ENCODE measurements around the gene PON3. TPM values are rescaled to one million over a fixed set of nuclear protein-coding genes. Genes with fewer than 3 reads are reported as not detected.

Gene PON3
- total RNA-seq, 1 experiment from 2014 or later = 1.2 TPM

DNA sequence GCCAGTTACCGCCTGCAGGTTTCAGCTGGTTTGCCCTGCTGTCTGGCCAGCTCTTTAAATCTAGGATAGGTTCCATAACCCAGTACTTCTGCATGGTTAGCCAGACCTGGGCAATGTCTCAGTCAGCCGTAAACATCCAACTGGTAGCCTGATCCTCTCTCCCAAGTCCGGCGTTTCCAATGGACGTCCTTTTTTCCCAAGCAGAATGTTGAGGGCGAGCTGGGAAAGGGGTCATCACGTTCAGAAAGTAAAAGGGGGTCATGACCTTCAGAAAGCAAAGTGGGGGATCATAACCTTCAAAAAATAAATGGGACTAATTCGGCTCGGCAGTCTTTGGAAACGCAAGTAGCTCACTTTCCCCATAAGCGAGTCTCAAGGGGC, 430 bp downstream of the PON3 start:
- DNase-seq (ENCODE audit: low read depth, low spot score) = peak; percentile 25
- Histone ChIP-seq H3K9me3 (ENCODE audit: control insufficient read depth, insufficient read depth, low read depth, low read length) (no peaks in the 10 kb centered on the region), H3K4me1 (ENCODE audit: control insufficient read depth, insufficient read depth, low read length) (no peaks in the 10 kb centered on the region), H3K27ac (ENCODE audit: low read length) (no peak overlapping the region), H3K4me3 (ENCODE audit: low read depth in 2 of 2, low read length in 2 of 2) (peak overlapping the region; percentile 45 to 58), H3K36me3 (ENCODE audit: control insufficient read depth, insufficient read depth, low read length) (no peaks in the 10 kb centered on the region), H3K27me3 (ENCODE audit: control insufficient read depth, insufficient read depth, low read length) (no peaks in the 10 kb centered on the region)
- intact Hi-C loops (cut with micrococcal nuclease; ENCODE audit: unreplicated experiment) (loop anchor here (5.0 kb wide), 2 partner anchors 82 to 948 kb away; no protein-coding TSS in a partner anchor), in situ Hi-C loops (cut with HindIII; ENCODE audit: low pct_unique_long_range_greater_than_20kb, low sequenced_read_pairs) (no loop called here)
- ChIA-PET CTCF (interaction anchor here (0.5 kb wide), 1 partner anchor 401 kb away, joined by 4 read pairs; no protein-coding TSS in a partner anchor), POLR2A (interaction anchor here (0.6 kb wide), 1 partner anchor 35 kb away, joined by 6 read pairs; no protein-coding TSS in a partner anchor)
- ATAC-seq = peak; percentile 44
- no TSS peak for BruUV-seq (replicated peaks)
- TF ChIP-seq CTCF (IDR thresholded peaks at IDR 0.05) (no peak), POLR2AphosphoS5 (IDR thresholded peaks at IDR 0.05; ENCODE audit: low read depth, low read length) (no peak), SIN3A (IDR thresholded peaks at IDR 0.05; ENCODE audit: borderline replicate concordance, insufficient read depth, low read depth, low read length) (no peak), TCF7L2 (IDR thresholded peaks at IDR 0.05; ENCODE audit: low read depth, low read length) (no peak)
- TF ChIP-seq, protein P1, sequence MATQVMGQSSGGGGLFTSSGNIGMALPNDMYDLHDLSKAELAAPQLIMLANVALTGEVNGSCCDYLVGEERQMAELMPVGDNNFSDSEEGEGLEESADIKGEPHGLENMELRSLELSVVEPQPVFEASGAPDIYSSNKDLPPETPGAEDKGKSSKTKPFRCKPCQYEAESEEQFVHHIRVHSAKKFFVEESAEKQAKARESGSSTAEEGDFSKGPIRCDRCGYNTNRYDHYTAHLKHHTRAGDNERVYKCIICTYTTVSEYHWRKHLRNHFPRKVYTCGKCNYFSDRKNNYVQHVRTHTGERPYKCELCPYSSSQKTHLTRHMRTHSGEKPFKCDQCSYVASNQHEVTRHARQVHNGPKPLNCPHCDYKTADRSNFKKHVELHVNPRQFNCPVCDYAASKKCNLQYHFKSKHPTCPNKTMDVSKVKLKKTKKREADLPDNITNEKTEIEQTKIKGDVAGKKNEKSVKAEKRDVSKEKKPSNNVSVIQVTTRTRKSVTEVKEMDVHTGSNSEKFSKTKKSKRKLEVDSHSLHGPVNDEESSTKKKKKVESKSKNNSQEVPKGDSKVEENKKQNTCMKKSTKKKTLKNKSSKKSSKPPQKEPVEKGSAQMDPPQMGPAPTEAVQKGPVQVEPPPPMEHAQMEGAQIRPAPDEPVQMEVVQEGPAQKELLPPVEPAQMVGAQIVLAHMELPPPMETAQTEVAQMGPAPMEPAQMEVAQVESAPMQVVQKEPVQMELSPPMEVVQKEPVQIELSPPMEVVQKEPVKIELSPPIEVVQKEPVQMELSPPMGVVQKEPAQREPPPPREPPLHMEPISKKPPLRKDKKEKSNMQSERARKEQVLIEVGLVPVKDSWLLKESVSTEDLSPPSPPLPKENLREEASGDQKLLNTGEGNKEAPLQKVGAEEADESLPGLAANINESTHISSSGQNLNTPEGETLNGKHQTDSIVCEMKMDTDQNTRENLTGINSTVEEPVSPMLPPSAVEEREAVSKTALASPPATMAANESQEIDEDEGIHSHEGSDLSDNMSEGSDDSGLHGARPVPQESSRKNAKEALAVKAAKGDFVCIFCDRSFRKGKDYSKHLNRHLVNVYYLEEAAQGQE (IDR thresholded peaks at IDR 0.05; ENCODE audit: insufficient read depth in 1 of 2, low read depth in 2 of 2, low read length in 1 of 2) = no peak

DNA sequence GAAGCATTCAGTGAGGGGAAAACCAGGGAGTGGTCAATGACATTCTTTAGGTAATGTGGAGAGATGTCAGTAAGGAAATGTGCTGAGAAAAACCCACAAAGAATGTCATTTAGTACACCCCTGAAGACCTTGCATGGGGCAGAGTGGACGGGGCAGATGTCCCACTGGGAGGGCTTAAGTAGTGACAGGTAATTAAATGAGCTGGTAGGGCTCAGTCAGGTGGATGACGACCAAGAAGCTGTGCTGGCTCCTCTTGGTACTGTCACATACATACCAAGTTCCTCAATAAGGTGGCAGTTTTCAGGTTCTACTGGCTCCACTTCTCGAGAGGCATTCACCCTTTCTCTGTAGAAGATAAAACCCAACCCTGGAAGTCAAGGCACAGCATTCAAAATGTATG, 1.8 kb downstream of the PON3 start:
- no TSS peak for BruUV-seq (replicated peaks)

More for the DNA sequence above, 1.8 kb downstream of the PON3 start:
- no peaks in the 10 kb centered on the region for H3K27me3 ChIP-seq (ENCODE audit: control insufficient read depth, insufficient read depth, low read length)
- DNase-seq (ENCODE audit: low read depth, low spot score) (no peak), ATAC-seq (no peak)
- CTCF ChIA-PET = no interaction called here
- TF ChIP-seq, protein P1 (IDR thresholded peaks at IDR 0.05; ENCODE audit: insufficient read depth in 1 of 2, low read depth in 2 of 2, low read length in 1 of 2) = no peak
- no peak for TF ChIP-seq SIN3A (IDR thresholded peaks at IDR 0.05; ENCODE audit: borderline replicate concordance, insufficient read depth, low read depth, low read length)
- no peak for TF ChIP-seq POLR2AphosphoS5 (IDR thresholded peaks at IDR 0.05; ENCODE audit: low read depth, low read length)
- TF ChIP-seq CTCF (IDR thresholded peaks at IDR 0.05) = no peak
- no peak for TF ChIP-seq TCF7L2 (IDR thresholded peaks at IDR 0.05; ENCODE audit: low read depth, low read length)
- no peaks in the 10 kb centered on the region for H3K9me3 ChIP-seq (ENCODE audit: control insufficient read depth, insufficient read depth, low read depth, low read length)
- H3K4me3 ChIP-seq (ENCODE audit: low read depth in 2 of 2, low read length in 2 of 2) = no peak overlapping the region
- H3K27ac ChIP-seq (ENCODE audit: low read length) = no peak overlapping the region
- in situ Hi-C loops (cut with HindIII; ENCODE audit: low pct_unique_long_range_greater_than_20kb, low sequenced_read_pairs) = no loop called here
- intact Hi-C loops (cut with micrococcal nuclease; ENCODE audit: unreplicated experiment) = no loop called here
- H3K36me3 ChIP-seq (ENCODE audit: control insufficient read depth, insufficient read depth, low read length) = no peaks in the 10 kb centered on the region
- POLR2A ChIA-PET = no interaction called here
- no peaks in the 10 kb centered on the region for H3K4me1 ChIP-seq (ENCODE audit: control insufficient read depth, insufficient read depth, low read length)

Data from Panc1 (cell line).